Astrocyte of the spinal cord (primary cell): ENCODE results near the gene MYCBPAP.

ENCODE experiments used
- DNase-seq: peaks from one replicate; pipeline ENCODE4 v3.0.0; 2011; ENCODE audit warnings: low read depth, low spot score
- H3K4me3 ChIP-seq: 2 replicates; pipeline ENCODE4 v1.5.1; 2011; ENCODE audit warnings: low read depth, mild to moderate bottlenecking, low read length, moderate library complexity
- CTCF ChIP-seq: IDR thresholded peaks from 2 replicates; pipeline ENCODE4 v1.5.1; 2012; ENCODE audit warnings: low read depth, mild to moderate bottlenecking, low read length, inconsistent platforms
- in situ Hi-C: cut with HindIII; loops from 2 replicates; pipeline ENCODE4 v1.10.0; 2017; ENCODE audit warnings: low sequenced_read_pairs

The MYCBPAP gene

GRCh38 chr17:50568659-50569058 lies 60.4 kb downstream of the MYCBPAP start:
- in situ Hi-C loops: no loop called here

GRCh38 chr17:50569592-50569991 lies 61.4 kb downstream of the MYCBPAP start:
- in situ Hi-C loops: no loop called here
- no peak for DNase-seq
- no peak for TF ChIP-seq CTCF

More at GRCh38 chr17:50568659-50569058, 60.4 kb downstream of the MYCBPAP start:
- H3K4me3 ChIP-seq: no peak overlapping the region
- TF ChIP-seq CTCF: no peak
- no peak for DNase-seq

GRCh38 chr17:50570032-50570431 lies 61.8 kb downstream of the MYCBPAP start:
- in situ Hi-C loops: no loop called here
- H3K4me3 ChIP-seq: no peak overlapping the region
- no peak for TF ChIP-seq CTCF
- no peak for DNase-seq

More at GRCh38 chr17:50569592-50569991, 61.4 kb downstream of the MYCBPAP start:
- no peak overlapping the region for H3K4me3 ChIP-seq

- no peak for DNase-seq
These were observed 62.3 kb downstream of the MYCBPAP start for GRCh38 chr17:50570528-50570927.

GRCh38 chr17:50571681-50572080 lies 63.4 kb downstream of the MYCBPAP start:
- in situ Hi-C loops: no loop called here
- DNase-seq: no peak

More at GRCh38 chr17:50570528-50570927, 62.3 kb downstream of the MYCBPAP start:
- H3K4me3 ChIP-seq: no peak overlapping the region
- TF ChIP-seq CTCF: no peak
- in situ Hi-C loops: no loop called here

GRCh38 chr17:50572541-50572940 lies 64.3 kb downstream of the MYCBPAP start:
- in situ Hi-C loops: no loop called here
- H3K4me3 ChIP-seq: no peak overlapping the region
- DNase-seq: no peak
- no peak for TF ChIP-seq CTCF

More at GRCh38 chr17:50571681-50572080, 63.4 kb downstream of the MYCBPAP start:
- no peak overlapping the region for H3K4me3 ChIP-seq
- TF ChIP-seq CTCF: no peak
